Activated T-helper 1 cell treated with anti-CD3 and anti-CD28 coated beads, Interleukin-12 subunit alpha, Interleukin-12 subunit beta, Interleukin-2, Interleukin-4 antibody, amounts not matched to agents 30 ng/mL and 10 ng/mL and 1 ng/mL, durations not matched to agents 14 hours and 24 hours and 36 hours (primary cell): ENCODE measurements around the gene MSMB. TPM values are rescaled to one million over a fixed set of nuclear protein-coding genes. Genes with fewer than 3 reads are reported as not detected.
A peak's percentile ranks its signal among the peaks of the same experiment; 100 is the strongest.
"Not testable (repeated sequence)": the region's sequence is repeated elsewhere in the genome, so short reads cannot be mapped to it uniquely, and the experiment has no call there.

Experiments
- DNase-seq: peaks from one replicate; pipeline ENCODE4 v3.0.0; 2021; ENCODE audit warnings: low spot score
- H3K27ac Mint-ChIP-seq: one replicate; pipeline ENCODE4 v1.8.0; 2021; ENCODE audit warnings: mild to moderate bottlenecking, mixed read lengths
- H3K27me3 Mint-ChIP-seq: one replicate; pipeline ENCODE4 v1.8.0; 2022; ENCODE audit warnings: mild to moderate bottlenecking, moderate library complexity, mixed read lengths; ENCODE audit not compliant: insufficient read depth
- H3K36me3 Mint-ChIP-seq: one replicate; pipeline ENCODE4 v1.8.0; 2021; ENCODE audit warnings: low read depth, mixed read lengths
- H3K4me1 Mint-ChIP-seq: one replicate; pipeline ENCODE4 v1.8.0; 2021; ENCODE audit warnings: low read depth, mixed read lengths
- H3K4me3 Mint-ChIP-seq: one replicate; pipeline ENCODE4 v1.8.0; 2021; ENCODE audit warnings: mild to moderate bottlenecking, moderate library complexity, mixed read lengths
- H3K9me3 Mint-ChIP-seq: one replicate; pipeline ENCODE4 v1.8.0; 2021; ENCODE audit warnings: mixed read lengths
- intact Hi-C: fragments of 100-400 bp; cut with micrococcal nuclease; formaldehyde crosslinking; loops from one replicate; pipeline ENCODE4 v1.15.1; 2024
- total RNA-seq: library from RNA; stranded (reverse); gene quantifications from 2 replicates; pipeline ENCODE4 v1.2.3, GENCODE V29; 2022

Gene MSMB
- not detected in 2 replicates for total RNA-seq

- intact Hi-C loops = no loop called here
- Mint-ChIP-seq H3K27me3 (peaks cover 23% of the 10 kb centered on the region), H3K27ac (no peak within 1 kb of the TSS), H3K9me3 (no peaks in the 10 kb centered on the region), H3K36me3 (no peaks in the 10 kb centered on the region), H3K4me1 (no peaks in the 10 kb centered on the region), H3K4me3 (no peak within 1 kb of the TSS)
- DNase-seq = no peak
These were observed at the start of gene MSMB for GRCh38 chr10:46046261-46046660. Gene MSMB (minus strand): TSS chr10:46046269. CDS start chr10:46046237, 32 bp downstream.

GRCh38 chr10:46094931-46095750 lies 49.1 kb upstream of the MSMB start:
- intact Hi-C loops = no loop called here
- Mint-ChIP-seq H3K4me3 (peak overlapping the region; percentile 32), H3K27me3 (no peaks in the 10 kb centered on the region), H3K4me1 (peaks cover 24% of the 10 kb centered on the region), H3K27ac (peak overlapping the region; percentile 73), H3K36me3 (no peaks in the 10 kb centered on the region), H3K9me3 (no peaks in the 10 kb centered on the region)
- no peak for DNase-seq

- H3K36me3 Mint-ChIP-seq = no peaks in the 10 kb centered on the region
- DNase-seq = no peak
- no peak overlapping the region for H3K4me3 Mint-ChIP-seq
- H3K27ac Mint-ChIP-seq = no peak overlapping the region
- H3K9me3 Mint-ChIP-seq = no peaks in the 10 kb centered on the region
- no peaks in the 10 kb centered on the region for H3K27me3 Mint-ChIP-seq
- intact Hi-C loops = no loop called here
- peaks cover 24% of the 10 kb centered on the region for H3K4me1 Mint-ChIP-seq
These were observed 48.1 kb upstream of the MSMB start for GRCh38 chr10:46094197-46094500.

GRCh38 chr10:46093316-46094196 lies 47.5 kb upstream of the MSMB start:
- H3K9me3 Mint-ChIP-seq, H3K27me3 Mint-ChIP-seq, H3K4me3 Mint-ChIP-seq, intact Hi-C loops, DNase-seq, H3K36me3 Mint-ChIP-seq, H3K27ac Mint-ChIP-seq: not testable (repeated sequence)
- peaks cover 24% of the 10 kb centered on the region for H3K4me1 Mint-ChIP-seq

- peak; percentile 27 for DNase-seq
- intact Hi-C loops = no loop called here
- peaks cover 24% of the 10 kb centered on the region for H3K4me1 Mint-ChIP-seq
- H3K36me3 Mint-ChIP-seq = no peaks in the 10 kb centered on the region
- no peaks in the 10 kb centered on the region for H3K27me3 Mint-ChIP-seq
- no peak overlapping the region for H3K27ac Mint-ChIP-seq
- H3K9me3 Mint-ChIP-seq = no peaks in the 10 kb centered on the region
- H3K4me3 Mint-ChIP-seq = no peak overlapping the region
These were observed 46.5 kb upstream of the MSMB start for GRCh38 chr10:46092524-46093081.

DNA sequence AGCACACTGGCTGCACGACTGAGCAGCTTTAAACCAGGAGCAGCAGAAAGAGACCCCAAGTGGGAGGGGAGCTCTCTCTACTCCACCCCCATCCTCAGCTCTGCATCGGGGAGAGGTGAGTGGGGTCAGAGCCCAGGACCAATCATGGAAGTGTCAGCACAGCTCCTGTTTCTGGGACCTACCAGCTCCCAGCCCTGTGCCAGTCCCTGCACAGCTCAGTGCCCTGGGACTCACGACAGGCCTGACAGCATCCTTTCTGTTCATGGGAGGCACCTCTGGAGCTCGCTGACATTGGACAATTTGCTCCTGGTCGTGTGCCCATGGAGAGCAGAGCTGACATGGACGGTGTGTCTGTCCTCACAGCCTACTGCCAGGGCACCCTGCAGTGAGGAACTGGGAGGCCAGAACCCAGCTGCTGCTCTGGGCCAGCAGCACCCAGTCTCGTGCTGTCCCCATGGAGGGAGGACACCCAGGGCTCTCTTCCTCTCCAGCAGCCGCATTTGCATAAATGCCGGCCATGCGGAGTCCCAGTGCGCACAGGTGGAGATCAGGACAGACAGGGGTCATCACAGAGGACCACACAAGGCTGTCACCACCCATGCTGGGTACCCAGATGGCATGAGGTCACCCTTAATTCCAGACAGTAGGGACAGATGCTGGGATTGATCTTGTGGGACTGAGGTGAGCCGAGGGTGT lies 45.9 kb upstream of the MSMB start:
- no peak for DNase-seq
- Mint-ChIP-seq H3K4me3 (no peak overlapping the region), H3K4me1 (peaks cover 22% of the 10 kb centered on the region), H3K27me3 (no peaks in the 10 kb centered on the region), H3K36me3 (no peaks in the 10 kb centered on the region), H3K27ac (no peak overlapping the region), H3K9me3 (no peaks in the 10 kb centered on the region)
- intact Hi-C loops = no loop called here

GRCh38 chr10:46091080-46091827 lies 45.2 kb upstream of the MSMB start:
- no peak for DNase-seq
- peaks cover 14% of the 10 kb centered on the region for H3K4me1 Mint-ChIP-seq
- no peak overlapping the region for H3K4me3 Mint-ChIP-seq
- H3K27ac Mint-ChIP-seq = peak overlapping the region; percentile 26
- H3K9me3 Mint-ChIP-seq = no peaks in the 10 kb centered on the region
- no peaks in the 10 kb centered on the region for H3K36me3 Mint-ChIP-seq
- peaks cover 2% of the 10 kb centered on the region for H3K27me3 Mint-ChIP-seq
- intact Hi-C loops = no loop called here

- Mint-ChIP-seq H3K36me3 (no peaks in the 10 kb centered on the region), H3K4me1 (peaks cover 6% of the 10 kb centered on the region), H3K27ac (no peak overlapping the region), H3K4me3 (no peak overlapping the region), H3K27me3 (peaks cover 2% of the 10 kb centered on the region), H3K9me3 (no peaks in the 10 kb centered on the region)
- no peak for DNase-seq
- intact Hi-C loops = no loop called here
These were observed 44.3 kb upstream of the MSMB start for GRCh38 chr10:46090258-46090812.

DNA sequence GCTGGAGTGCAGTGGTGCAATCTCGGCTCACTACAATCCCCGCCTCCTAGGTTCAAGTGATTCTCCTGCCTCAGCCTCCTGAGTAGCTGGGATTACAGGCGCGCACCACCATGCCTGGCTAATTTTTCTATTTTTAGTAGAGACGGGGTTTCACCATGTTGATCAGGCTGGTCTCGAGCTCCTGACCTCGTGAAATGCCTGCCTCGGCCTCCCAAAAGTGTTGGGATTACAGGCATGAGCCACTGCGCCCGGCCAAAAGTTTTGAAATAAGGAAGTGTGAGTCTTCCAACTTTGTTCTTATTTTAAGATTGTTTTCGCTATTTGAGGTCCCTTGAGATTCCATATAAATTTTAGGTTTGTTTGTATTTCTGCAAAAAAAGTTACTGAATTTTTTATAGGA lies 41.3 kb upstream of the MSMB start:
- H3K27me3 Mint-ChIP-seq, DNase-seq, H3K36me3 Mint-ChIP-seq, H3K27ac Mint-ChIP-seq, H3K4me3 Mint-ChIP-seq, H3K4me1 Mint-ChIP-seq, H3K9me3 Mint-ChIP-seq, intact Hi-C loops: not testable (repeated sequence)

DNA sequence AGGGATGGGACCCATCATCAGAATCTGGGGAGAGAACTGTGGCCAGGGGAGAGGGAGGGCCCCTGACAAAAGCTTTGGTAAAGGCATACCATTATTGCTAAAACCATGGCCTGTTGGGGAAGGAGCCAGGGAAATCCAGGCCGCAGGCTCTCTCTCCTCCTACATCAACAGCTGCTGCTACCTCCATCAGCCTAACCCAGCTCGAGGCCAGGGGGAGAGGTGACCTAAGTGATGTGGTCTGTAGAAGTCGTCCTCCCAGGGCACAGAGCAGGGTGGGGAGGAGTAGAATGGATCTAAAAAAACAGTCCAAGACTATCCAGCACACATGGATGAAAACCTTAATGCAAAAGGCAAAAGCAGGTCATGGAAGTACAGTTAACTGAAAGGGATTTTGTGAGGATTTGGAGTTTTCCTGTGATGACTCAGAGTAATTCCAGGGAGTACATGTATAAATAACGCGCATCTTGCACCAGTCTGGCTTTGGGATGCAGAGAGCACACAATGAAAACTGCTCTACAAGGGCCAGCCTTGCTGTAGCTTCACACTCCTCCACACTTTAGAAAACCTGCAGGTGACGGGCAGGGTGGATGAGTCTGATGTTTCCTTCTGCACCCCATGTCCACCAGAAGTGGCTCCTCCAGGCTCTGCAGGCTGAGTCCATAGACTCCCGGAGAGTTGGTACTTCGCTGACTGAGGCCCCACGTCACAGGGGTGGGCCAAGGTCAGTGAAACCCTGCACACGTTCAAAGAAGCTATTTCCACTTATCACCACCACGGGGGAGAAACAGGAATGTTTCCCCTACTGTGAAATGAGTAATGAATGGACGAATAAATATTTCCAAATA lies 38.5 kb upstream of the MSMB start:
- intact Hi-C loops = no loop called here
- Mint-ChIP-seq H3K9me3 (no peaks in the 10 kb centered on the region), H3K27me3 (peaks cover 4% of the 10 kb centered on the region), H3K4me3 (no peak overlapping the region), H3K36me3 (no peaks in the 10 kb centered on the region), H3K27ac (no peak overlapping the region), H3K4me1 (peaks cover 5% of the 10 kb centered on the region)
- DNase-seq = no peak

DNA sequence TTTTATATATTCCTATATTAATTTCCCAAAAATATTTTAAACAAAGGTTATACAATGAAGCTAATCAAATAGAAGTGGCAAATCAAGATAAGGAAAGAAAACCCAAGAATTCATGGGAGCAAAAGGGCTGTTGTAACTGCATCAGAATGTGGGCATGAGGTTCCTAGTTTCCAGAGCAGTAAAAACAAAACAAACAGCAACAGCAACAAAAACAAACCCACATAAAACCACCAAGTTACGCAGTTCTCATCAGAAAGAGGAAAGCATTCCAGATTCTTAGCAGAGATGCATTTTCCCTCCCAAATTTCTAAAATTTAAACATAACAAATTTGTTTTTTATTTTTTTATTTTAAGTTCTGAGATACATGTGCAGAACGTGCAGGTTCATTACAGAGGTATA lies 34.8 kb upstream of the MSMB start:
- Mint-ChIP-seq H3K9me3 (no peaks in the 10 kb centered on the region), H3K36me3 (no peaks in the 10 kb centered on the region), H3K4me1 (peaks cover 26% of the 10 kb centered on the region), H3K4me3 (no peak overlapping the region), H3K27ac (no peak overlapping the region), H3K27me3 (peaks cover 2% of the 10 kb centered on the region)
- DNase-seq = no peak
- intact Hi-C loops = no loop called here
